GM19455 (cell line): Measurements from ENCODE around the gene CEP72.
"Not testable (repeated sequence)": the region's sequence is repeated elsewhere in the genome, so short reads cannot be mapped to it uniquely, and the experiment has no call there.

Experiments used
- ATAC-seq: cut with Tn5 transposase; IDR thresholded peaks from one replicate; pipeline ENCODE4 v1.9.1; 2021; ENCODE audit not compliant: unreplicated experiment

CEP72 gene

DNA sequence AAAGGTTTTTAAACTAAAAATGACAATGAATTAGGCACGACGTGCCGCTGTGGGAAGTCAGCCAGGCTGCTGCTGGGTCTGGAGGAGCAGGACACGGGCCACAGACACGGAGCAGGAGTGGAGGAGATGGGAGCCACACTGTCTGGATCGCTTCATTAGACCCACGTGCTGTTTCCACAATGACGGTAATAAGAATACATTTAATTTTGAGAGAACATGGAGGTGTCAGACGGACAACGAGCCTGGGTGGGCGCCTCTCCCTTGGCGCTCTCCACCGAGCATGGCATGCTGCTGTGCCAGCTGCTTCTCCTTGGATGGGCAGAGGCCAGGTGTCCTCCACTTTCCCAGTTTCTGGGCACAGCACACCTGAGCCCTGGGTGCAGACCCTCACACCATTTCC is 68.7 kb downstream of the CEP72 start:
- ATAC-seq = not testable (repeated sequence)

DNA sequence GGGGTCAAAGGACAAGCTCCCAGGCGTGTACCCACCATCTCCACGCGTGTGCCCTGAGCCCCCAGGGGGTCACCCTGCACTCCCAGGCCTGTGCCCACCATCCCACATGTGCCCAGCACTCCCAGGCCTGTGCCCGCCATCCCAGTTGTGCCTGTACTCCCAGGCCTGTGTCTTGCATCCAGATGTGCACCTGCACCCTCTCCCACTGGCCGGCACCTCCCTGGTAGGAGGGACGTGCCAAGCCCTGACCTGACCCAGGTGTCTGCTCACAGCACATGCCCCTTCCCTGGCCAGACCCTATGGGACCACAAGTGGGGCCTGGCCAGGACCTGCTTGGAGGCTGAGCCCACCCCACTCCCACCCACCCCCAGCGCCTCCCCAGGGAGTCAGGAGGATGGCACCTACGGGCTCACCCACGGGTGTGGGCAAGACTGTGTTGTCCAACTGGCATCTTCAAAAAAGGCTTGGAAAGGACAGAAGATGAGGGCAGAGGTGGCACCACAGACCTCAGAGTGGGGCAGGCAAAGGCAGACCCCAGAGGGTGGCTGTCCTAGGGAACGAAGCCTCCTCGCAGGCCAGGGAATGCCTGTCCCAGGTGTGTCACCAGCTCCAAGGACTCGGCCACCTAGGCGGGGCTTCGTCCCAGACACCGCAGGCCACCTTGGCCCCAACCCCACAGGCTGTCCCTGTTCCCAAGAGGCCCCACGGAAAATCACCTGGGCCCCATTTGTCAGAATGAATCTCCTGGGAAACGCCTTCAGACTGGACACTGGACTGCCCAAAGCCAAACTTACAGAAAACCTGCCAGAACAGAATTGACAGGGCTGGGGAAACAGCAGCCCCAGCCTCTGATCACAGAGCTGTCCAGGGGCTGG is 69.4 kb downstream of the CEP72 start:
- not testable (repeated sequence) for ATAC-seq

DNA sequence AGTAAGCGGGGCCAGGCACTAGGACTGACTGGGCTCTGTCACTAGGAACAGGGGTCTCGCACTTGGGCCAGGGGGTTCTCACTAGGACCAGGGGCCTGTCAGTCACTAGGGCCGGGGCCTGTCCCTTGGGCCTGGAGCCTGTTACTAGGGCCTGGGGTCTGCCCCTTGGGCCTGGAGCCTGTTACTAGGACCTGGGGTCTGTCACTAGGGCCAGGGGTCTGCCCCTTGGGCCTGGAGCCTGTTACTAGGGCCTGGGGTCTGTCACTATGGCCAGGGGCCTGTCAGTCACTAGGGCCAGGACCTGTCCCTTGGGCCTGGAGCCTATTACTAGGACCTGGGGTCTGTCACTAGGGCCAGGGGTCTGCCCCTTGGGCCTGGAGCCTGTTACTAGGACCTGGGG is 70.1 kb downstream of the CEP72 start:
- ATAC-seq = not testable (repeated sequence)

DNA sequence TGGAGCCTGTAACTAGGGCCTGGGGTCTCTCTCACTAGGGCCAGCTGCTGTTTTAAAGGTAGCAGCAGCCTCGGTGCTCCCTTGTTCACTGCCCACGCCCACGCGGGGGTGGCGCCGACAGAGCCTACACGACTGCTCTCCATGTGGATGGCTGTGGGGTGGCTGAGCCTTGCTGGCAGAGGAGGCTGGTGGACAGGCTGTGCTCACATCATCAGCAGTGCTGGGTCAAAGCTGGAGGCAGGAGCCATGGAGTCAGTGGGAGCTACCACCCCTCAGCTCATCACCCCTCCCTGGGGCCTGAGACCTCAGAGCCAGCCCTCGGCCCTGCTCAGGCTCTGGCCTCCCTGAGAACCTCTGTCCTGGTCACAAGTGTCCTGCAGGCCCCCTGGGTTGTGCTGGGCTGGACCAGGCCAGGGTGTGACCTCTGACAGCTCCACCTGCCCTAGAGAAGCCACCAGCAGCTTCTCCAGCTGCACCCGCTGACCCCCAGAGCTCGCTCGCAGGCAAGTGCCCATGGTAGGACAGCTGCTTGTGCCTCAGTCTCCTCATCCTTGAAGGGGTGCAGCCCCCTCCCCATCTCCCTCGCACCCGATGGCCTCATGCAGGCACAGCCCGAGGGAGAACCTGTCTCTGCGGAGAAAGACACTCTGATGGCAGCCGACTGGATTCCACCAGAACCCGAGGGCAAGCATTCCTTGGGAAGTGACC is 70.7 kb downstream of the CEP72 start:
- ATAC-seq = not testable (repeated sequence)

DNA sequence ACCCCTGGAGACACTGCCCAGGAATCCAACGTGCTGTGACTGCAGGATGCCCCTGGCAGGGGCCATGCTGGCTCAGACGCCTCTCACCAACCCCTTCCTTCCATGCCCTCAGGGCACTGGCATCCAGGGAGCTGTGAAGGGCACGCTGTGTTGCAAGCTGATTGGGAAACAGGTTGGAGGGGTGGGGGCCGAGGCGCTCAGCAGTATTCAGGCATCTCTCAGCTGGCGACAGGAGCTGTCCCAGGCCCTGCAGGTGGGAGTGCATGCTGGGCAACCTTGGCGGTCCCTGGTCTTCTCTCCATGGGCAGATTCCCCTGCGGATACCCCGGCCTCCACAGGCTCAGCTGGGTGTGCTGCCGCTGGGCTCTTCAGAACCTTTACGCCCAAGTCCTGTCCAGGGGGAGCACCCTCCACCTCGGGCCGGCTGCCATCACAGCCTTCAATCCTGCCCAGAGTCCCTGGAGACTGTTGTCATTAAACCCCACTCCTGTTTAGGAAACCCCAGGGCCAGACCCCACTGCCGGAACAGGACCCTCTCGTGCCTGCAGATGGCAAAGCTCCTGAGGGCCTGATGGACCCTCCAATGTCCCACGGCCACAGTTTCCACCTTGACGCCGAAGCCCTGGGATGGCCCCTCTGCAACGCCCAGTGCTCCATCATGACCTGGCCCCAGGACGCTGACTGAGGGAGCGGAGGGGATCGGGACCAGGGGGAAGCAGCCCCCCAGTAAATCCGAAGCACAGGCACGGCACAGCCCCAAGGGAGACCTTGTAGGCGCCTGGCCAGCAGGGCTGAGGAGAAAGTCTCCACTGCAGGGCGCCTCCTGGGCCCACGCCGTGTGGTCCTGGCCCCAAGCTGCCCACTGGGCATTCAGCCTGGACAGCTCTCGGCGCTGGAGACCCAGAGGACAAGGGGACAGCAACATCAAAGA is 71.7 kb downstream of the CEP72 start:
- ATAC-seq = no peak

DNA sequence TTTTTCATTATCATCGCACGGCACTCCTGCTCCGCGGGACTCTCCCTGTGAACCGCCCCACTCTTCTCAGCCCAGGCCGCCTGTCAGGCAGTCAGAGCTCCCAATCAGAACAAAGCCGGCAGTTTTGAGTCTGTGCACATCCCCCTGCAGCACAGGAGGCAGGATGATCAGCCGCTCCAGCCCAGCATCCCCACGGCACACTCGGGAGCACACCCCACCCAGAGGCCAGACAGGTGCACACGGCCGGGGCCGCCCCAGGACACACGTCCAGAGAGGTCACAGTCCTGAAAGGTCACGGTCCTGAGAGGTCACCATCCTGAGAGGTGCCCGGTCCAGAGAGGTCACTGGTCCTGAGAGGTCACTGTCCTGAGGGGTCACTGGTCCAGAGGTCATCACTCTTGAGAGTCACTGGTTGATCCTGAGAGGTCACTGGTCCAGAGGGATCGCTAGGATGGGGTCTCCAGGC is 72.6 kb downstream of the CEP72 start:
- ATAC-seq = no peak

DNA sequence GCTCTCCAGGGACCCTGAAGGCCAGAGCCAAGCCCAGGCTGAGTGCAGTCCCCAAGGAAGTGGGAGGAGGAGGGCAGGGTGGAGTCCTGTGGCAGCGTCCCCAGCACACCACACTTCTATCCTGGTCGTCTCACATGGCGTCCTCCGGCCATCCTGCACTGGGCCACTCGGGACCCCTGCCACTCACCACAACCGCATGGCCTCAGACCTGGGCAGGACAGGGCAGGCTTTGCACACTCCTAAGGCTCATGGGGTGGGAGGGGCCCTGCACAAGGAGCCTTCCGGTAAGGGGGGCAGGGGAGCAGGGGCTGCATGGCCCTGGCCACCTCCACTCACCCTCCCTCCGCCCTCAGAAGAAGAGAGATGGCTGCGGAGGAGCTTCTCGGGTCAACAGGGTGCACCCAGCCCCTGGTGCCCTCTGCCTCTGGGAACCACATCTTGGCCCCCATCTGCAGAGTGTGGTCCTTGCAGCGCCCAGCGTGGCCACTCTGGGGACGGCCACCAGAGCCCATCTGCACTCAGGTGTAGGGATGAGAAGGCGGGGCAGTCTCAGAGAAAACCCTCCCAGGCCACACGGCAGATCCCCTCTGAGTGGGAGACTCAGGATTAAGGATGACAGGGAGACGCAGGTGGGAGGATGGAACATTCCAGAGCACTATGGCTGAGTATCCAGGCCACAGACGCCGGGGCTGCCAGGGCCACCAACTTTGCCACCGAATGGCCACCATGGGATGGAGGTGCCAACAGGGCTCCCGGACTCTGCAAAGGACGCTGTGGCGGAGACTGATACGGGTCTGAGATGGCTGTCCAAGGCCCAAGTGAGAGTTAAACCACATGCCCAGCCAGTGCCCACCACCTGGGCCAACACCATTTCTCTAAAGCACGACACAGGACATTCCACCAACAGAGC is 73.4 kb downstream of the CEP72 start:
- ATAC-seq = no peak

DNA sequence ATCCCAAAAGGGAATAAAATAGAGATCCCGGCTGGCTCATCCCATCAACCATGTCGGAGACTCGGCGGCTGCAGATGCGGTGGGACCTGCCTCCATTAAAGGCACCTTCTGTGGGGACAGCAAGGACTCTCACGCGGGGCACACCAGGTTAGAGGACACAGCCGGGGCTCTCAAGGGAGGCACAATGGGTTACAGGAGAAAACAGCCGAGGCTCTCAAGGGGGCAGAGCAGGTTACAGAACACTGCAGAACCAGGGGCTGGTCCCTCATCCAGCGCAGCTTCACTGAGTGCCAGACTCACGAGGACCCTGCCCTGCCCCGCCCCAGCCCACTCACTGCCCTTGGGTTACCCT is 74.0 kb downstream of the CEP72 start:
- not testable (repeated sequence) for ATAC-seq

DNA sequence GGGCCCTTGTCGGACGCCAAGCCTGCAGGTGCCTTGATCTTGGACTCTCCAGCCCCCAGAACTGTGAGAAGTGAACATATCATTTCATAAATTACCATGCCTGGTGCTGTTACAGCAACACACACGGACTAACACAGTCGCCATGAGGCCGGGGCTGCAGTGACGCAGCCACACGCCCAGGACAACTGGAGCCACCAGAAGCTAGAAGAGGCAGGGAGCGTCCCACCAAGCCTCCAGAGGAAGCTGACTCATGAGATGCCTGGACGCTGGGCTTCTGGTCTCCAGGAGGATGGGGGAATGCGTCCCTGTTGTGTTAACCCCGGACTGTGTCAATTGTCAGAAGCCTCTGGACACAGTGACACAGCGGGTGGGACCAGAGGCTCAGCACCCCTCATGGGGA is 74.8 kb downstream of the CEP72 start:
- not testable (repeated sequence) for ATAC-seq

DNA sequence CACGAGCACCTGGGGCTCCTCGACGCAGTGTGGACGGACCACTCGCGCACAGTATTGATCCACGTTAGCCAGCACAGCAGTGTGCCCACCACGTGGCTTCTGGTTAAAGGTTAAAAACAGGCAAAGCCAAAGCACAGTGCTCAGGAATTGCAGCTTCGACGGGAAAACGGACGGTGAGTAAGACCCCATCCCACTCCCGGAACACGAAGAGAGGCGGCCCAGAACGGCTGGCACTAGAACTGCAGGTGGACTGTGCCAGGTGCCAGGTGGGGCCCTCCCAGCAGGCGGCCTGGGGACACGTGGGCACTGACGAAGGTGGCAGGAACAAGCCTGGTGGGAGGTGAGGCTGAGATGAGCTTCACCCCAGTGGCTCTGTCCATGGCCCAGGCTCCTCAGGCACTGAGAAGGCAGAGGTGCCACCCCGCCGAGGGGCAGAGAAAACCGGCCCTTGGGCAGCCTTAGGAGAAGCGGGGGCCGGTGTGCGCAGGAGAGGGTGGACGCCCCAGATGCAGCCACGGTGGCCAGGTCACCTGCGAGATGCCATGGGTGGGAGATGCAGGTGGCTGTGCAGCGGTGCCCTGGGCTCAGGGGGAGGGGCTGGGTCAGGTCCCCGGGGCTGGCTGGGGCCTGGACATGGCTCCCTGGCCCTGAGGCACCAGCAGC is 76.3 kb downstream of the CEP72 start:
- not testable (repeated sequence) for ATAC-seq

DNA sequence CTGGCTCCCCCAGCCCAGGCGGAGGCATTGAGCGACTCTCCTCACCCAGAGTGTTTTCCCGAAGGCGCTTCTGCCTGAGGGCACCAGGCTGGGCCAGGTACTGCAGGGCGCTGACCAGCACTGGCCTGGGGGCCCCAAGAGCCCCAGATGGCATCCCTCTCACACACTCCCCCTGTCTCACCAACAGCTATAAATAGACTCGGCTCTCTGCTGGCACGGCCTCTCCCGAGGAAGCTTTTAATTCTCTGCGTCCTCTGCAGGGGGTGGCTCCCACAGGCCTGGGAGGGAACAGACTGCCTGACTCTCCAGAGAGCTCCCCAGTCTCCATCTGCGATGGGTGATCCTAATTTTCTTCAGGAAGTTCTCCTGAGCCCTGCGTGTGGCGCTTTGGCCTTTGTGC is 78.2 kb downstream of the CEP72 start:
- ATAC-seq = not testable (repeated sequence)

DNA sequence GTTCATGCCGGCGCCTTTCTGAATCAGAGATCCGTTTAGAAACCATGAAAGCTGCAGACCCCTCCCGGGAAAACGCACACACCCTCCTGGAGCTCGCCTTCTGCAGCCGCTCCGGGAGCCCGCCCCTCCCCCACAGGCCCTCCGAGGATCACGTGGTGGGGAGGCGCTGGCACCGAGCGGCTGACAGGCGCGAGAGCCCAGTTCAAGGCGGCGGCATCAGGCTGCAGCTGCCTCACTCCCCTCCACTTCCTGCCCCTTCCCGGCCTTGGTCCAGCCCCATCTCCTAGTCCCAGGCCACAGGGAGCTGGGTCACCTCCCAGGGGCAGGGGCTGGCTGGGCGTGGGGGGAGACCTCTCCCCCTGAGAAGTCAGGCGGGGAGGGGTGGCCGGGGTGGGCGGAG is 78.9 kb downstream of the CEP72 start:
- not testable (repeated sequence) for ATAC-seq

DNA sequence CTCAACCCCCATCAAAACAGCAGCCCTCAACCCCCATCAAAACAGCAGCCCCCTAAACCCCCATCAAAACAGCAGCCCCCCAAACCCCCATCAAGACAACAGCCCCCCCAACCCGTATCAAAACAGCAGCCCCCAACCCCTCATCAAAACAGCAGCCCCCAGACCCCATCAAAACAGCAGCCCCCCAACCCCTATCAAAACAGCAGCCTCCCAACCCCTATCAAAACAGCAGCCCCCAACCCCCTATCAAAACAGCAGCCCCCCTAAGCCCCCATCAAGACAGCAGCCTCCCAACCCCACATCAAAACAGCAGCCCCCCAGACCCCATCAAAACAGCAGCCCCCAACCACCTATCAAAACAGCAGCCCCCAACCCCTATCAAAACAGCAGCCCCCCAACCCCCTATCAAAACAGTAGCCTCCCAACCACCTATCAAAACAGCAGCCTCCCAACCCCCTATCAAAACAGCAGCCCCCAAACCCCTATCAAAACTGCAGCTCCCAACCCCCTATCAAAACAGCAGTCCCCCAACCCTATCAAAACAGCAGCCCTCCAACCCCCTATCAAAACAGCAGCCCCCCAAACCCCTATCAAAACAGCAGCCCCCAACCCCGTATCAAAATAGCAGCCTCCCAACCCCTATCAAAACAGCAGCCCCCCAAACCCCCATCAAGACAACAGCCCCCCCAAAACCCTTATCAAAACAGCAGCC is 79.8 kb downstream of the CEP72 start:
- no peak for ATAC-seq

DNA sequence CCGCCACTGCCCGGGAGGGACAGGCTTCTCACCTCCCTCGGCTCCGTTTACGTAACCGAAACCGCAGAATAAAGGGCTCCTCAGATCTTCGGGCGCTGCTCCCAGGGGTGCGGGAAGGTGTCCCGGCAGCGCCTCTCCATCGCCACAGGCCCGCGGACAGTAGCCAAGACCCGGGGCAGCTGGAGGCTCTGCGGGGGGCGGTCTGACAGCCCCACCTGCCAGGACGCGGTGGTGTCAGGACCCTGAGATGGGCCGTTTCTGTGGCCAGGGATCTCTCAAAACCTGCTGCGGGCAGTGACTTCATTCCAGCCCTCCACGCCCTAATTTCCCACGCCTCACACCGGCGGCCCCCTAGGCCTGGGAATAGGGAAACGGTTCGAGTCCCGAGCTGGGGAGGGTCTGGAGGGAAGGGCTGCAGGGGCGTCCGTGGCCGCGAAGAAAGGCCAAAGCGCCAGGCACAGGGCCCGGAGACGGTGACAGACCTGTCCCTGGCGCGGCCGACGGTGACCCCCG is 80.4 kb downstream of the CEP72 start:
- peak; percentile 3 for ATAC-seq

DNA sequence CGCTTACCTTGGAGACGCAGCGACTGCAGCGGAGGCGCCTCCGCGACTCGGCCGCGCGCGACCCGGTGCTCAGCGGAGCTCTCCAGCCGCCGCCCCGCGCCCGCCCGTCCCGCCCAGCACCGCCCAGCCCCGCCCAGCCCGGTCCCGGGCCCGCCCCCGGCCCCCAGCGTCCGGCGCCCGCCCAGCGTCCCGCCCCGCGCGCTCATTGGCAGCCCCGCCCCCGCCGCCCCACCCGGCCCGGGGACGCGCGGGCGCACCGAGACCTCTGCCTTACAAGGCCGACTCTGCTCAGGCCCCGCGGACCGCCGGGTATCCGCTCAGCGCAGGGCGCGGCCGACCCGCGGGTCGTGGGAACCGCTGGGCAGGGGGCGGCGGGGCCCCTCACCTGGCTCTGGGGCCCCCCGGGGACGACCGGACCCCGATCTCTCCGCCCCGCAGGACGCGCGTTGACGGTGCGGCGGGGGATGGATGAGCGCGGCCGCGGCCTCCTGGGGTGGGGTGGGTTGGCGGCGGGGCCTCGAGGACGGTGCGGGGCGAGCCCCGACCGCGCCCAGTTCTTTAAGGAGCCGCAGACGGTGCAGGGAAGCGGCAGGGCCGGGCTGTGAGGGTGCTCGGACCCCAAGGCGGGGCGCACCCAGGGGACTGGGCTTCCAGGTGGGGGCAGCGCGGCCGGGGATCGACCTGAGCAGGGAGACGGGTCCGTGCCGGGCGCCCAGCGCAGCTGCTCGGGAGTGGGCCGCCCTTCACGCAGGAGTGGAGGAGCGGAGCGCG is 81.3 kb downstream of the CEP72 start, which contains the start of gene TPPP:
Gene TPPP (minus strand): TSS at position 82 of the 771 bp plus-strand sequence. CDS start 15,292 bp downstream, outside the sequence.
- ATAC-seq = peak; percentile 63

DNA sequence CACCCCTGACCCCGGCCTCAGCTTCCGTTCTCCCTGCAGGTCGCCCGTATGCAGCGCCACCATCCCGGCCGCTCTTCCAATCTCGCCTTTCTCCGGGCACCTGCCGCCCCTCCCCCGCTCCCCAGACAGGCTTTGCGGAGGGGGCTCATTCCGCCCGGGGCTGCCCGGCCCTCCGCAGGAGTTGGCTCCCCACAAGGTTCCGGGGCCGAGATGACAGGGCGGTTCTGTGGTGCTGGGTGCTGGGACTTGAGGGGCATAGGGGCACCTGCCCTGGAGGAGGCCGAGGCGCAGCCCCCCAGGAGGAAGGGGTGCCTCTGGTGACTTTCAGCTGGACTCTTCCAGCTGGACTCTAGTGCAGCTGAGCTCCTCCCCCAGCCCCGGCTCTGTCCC is 81.9 kb downstream of the CEP72 start:
- ATAC-seq = not testable (repeated sequence)

DNA sequence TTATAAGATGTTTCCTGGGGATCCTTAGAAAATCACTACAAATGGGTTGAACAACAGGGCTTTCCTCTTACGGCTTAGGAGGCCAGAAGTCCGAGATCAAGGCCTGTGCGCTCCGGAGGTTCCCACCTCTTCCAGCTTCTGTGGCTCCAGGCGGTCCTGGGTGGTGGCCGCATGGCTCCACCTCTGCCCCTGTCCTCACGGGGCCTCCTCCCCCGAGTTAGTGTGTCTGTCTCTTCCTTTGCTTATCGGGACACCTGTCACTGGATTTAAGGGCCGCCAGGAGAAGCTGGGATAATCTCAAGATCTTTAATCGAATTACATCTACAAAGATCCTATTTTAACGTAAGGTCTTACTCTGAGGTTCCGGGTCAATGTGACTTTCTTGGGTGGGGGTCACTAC is 83.3 kb downstream of the CEP72 start:
- ATAC-seq = not testable (repeated sequence)

DNA sequence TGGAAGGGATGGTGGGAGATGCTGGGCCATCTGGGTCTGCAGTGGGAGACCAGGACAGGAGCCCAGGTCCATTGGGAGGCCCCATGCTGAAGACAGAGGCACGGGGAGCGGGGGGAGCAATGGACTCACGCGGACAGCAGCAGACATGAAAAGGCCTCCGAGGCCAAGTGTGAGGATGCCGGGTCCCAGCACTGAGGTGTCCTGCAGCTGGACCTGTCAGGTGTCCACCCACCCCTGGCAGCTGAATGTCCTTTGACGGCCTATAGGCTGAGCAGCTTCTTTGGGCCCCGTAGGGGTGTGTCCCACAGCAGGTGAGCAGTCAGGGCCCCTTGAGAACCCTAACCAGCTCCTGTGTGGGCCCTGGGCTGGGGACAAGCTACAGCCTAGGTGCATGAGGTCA is 84.1 kb downstream of the CEP72 start:
- not testable (repeated sequence) for ATAC-seq
